GM21381 (cell line): Measurements from ENCODE around the gene ZNF213.
"Not testable (repeated sequence)": the region's sequence is repeated elsewhere in the genome, so short reads cannot be mapped to it uniquely, and the experiment has no call there.

Experiments used
- ATAC-seq: cut with Tn5 transposase; IDR thresholded peaks from one replicate; pipeline ENCODE4 v1.9.1; 2021; ENCODE audit warnings: mild to moderate bottlenecking, moderate library complexity; ENCODE audit not compliant: unreplicated experiment

The ZNF213 gene

GRCh38 chr16:3129137-3130131 is 5.4 kb upstream of the ZNF213 start:
- ATAC-seq, result peak; percentile 45

GRCh38 chr16:3131755-3132377 is 3.0 kb upstream of the ZNF213 start:
- no peak for ATAC-seq

DNA sequence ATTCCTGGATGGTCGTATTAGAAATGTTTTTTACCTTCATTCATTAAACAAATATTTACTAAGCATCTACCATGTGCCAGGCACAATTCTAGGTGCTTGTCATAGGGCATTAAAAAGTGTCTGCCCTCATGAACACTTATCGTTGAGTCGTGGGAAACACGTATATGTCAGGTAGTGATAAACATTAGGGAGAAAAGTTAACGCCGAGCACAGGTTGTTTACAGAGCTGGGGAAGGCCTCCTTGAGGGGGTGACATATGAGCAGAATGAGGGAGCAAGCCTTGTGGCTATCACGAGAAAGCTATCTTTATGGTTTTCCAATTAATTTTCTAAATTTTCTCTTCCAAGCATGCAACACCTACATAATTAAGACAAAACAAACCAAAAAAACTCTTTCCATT is 985 bp upstream of the ZNF213 start:
- no peak for ATAC-seq

DNA sequence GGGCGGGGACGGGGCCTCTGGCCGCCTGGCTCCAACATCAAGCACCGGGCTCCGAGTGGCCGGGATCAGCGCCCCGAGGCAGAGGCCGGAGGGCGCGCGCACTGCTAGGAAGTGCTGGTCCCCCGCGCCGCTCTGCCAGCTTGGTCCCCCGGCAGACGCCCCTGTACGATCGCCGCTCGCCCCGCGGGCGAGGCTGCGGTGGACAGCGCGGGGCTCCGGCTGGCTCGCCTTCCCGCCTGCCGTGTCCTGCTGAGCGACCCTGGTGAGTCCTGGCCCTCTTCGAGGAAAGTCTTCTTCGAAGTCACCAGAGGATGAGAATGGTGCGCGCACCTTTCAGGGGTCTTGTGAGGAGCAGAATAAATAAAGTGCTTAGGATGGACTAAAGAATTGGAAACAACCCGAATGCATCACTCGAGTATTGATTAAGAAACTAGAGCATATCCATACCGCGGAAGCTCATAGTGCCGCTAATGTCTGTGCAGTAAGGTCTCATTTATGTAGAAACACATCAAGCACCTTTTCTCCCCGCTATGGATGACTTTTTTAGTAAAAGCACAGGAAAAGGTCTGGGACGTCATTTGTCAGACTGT is 392 bp downstream of the ZNF213 start:
- no peak for ATAC-seq

DNA sequence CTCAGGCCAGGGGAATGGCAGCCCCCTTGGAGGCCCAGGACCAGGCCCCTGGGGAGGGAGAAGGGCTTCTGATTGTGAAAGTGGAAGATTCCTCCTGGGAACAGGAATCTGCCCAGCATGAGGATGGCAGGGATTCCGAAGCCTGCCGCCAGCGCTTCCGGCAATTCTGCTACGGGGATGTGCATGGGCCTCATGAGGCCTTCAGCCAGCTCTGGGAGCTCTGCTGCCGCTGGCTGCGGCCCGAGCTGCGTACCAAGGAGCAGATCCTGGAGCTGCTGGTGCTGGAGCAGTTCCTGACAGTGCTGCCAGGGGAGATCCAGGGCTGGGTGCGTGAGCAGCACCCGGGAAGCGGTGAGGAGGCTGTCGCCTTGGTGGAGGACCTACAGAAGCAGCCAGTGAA is 2.4 kb downstream of the ZNF213 start:
- ATAC-seq, result no peak

GRCh38 chr16:3138342-3138741 is 3.5 kb downstream of the ZNF213 start:
- ATAC-seq, result no peak

DNA sequence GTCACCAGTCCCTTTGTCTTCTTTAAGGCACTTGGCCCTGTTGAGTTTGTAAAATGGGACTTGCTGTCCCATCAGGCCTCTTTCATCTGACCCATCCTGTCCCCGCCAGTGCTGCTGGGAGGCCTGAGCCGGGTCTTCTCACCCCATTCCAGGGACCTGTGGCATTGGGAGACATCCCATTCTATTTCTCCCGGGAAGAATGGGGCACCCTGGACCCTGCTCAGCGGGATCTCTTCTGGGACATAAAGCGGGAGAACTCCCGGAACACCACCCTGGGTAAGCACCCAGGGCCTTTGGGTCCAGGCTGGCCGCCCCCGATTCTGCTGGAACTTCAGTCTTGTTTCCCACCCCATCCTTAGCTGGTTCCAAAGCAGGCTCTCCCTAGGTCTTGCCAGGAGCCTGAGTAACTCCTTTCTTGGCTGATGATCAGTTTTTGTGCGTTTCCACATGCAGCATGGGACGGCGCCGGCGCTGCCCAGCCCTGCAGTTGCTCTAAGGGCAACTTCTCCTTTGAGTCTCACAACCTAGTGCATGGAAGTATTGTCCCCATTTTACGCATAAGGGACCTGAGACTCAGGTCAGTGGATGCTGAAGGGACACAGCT is 4.1 kb downstream of the ZNF213 start:
- ATAC-seq, result no peak

- not testable (repeated sequence) for ATAC-seq
Measured at GRCh38 chr16:3139561-3139960, 4.7 kb downstream of the ZNF213 start.

DNA sequence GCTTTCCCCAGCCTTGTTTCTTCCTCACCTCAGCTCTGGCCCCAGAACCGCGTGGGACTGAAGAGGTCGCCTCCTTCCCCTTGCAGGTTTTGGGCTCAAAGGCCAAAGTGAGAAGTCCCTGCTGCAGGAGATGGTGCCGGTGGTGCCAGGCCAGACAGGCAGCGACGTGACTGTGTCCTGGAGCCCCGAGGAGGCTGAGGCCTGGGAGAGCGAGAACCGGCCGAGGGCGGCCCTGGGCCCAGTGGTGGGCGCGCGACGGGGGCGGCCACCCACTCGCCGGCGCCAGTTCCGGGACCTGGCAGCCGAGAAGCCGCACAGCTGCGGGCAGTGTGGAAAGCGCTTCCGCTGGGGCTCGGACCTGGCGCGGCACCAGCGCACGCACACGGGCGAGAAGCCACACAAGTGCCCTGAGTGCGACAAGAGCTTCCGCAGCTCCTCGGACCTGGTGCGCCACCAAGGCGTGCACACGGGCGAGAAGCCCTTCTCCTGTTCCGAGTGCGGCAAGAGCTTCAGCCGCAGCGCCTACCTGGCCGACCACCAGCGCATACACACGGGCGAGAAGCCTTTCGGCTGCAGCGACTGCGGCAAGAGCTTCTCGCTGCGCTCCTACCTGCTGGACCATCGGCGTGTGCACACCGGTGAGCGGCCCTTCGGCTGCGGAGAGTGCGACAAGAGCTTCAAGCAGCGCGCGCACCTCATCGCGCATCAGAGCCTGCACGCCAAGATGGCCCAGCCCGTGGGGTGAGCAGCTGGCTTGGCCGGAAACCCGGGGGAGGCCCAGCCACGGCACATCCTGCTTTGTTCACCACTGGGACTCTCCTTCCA is 6.0 kb downstream of the ZNF213 start:
- ATAC-seq, result no peak

GRCh38 chr16:3141781-3142311 is 7.0 kb downstream of the ZNF213 start:
- ATAC-seq, result no peak

GRCh38 chr16:3142327-3142726 is 7.5 kb downstream of the ZNF213 start:
- ATAC-seq, result no peak

GRCh38 chr16:3142770-3143169 is 7.9 kb downstream of the ZNF213 start:
- no peak for ATAC-seq

GRCh38 chr16:3143189-3143588 is 8.4 kb downstream of the ZNF213 start:
- no peak for ATAC-seq

- ATAC-seq, result no peak
Measured at GRCh38 chr16:3143598-3144320, 8.9 kb downstream of the ZNF213 start.

DNA sequence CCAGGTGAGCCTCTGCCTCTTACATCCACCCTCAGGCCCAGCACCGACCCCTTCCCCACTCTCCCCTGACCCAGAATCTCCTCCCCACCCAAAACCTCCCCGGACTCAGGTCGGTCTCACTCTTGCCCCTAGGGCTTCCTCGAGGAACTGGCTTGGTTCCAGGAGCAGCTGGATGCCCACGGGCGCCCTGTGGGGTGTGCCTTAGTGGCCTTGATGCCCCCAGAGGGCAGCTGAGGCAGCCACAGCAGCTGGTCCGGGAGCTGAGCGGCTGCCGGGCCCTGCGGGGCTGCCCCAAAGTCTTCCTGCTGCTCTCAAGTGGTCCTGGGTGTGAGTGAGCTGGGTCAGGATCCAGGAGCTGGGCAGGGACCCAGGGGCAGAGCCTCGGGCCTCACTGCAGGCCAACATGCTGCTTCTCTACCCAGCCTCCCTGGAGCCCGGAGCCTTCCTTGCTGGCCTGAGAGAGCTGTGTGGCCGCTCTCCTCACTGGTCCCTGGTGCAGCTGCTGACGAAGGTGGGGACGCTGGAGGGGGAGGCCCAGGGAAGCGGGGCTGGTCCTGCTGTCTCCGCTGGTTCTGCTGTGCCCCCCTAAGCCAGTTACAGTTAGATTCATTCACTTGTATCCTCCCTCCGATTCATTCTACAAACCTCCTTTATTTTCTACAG is 9.6 kb downstream of the ZNF213 start:
- no peak for ATAC-seq

- no peak for ATAC-seq
Measured at GRCh38 chr16:3145151-3145550, 10.3 kb downstream of the ZNF213 start.

- no peak for ATAC-seq
Measured at GRCh38 chr16:3145660-3146059, 10.8 kb downstream of the ZNF213 start.

DNA sequence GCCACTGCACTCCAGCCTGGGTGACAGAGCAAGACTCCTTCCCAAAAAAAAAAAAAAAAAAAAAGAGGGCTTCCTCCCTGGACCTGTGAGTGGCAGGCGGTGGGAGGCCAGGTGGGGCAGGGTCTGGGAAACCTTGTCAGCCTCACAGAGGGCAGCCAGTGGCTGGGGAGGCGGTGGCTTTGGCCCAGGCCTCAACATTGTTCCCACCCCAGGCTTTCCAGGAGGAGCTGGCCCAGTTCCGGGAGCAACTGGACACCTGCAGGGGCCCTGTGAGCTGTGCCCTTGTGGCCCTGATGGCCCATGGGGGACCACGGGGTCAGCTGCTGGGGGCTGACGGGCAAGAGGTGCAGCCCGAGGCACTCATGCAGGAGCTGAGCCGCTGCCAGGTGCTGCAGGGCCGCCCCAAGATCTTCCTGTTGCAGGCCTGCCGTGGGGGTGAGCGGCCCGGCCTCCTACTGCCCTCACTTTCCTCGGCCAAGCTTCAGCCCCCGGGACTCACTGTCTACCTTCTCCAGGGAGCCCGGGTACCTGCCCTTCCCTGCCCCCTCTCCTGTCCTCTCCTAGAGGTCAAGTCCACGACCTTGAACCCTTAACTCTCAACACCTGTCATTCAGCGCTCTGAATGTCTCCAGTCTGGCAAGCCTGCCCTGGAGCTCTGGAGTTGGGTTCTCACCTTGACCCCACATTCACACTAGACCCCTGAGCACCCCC is 12.4 kb downstream of the ZNF213 start:
- ATAC-seq, result no peak

DNA sequence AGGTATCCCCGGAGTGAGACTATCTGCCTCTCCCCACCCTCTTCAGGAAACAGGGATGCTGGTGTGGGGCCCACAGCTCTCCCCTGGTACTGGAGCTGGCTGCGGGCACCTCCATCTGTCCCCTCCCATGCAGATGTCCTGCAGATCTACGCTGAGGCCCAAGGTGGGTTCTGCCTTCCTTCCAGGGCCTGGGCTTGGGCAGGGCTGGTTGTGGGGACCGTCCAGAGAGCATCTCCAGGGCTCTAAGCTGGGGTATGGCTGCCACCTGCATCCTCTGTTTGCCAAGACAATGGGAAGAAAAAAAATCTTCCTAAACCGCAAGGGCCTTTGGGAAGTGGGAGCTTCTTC is 12.9 kb downstream of the ZNF213 start:
- ATAC-seq, result no peak
